Gastrocnemius medialis (tissue), 4 donors: ENCODE measurements around the gene CTIF.

Source experiments
- CTCF ChIP-seq, 5 experiments: fragments of 450-650 bp in 3 of 5; fragments of 200-600 bp in 2 of 5; sonication (generic) in 2 of 5; IDR thresholded peaks in 4 of 5; conservative IDR thresholded peaks in 1 of 5; 1 replicate in 4 of 5; 2 replicates in 1 of 5; pipeline ENCODE4 v1.5.1; 2016 to 2019; ENCODE audit warnings: antibody characterized with exemption in 5 of 5, mild to moderate bottlenecking in 3 of 5, moderate library complexity in 3 of 5
- POLR2A ChIP-seq, 2 donors: fragments of 450-650 bp; IDR thresholded peaks; one replicate each; pipeline ENCODE4 v1.6.1; 2017; ENCODE audit warnings: antibody characterized with exemption in 2 of 2, mild to moderate bottlenecking in 2 of 2, moderate library complexity in 2 of 2

GRCh38 chr18:48909721-48910120, 370.9 kb downstream of the CTIF start:
- no peak for TF ChIP-seq CTCF (IDR thresholded peaks at IDR 0.05 in 4 of 5, conservative IDR thresholded peaks at IDR 0.05 in 1 of 5)
- no peak for TF ChIP-seq POLR2A (IDR thresholded peaks at IDR 0.05)
